Natural killer cell treated with Interleukin-12 subunit alpha and Interleukin-12 subunit beta and Interleukin-15 and Interleukin-18, amount 100 ng/mL, for 72 hours (primary cell): Measurements from ENCODE around the gene DYNLT3. TPM values are rescaled to one million over a fixed set of nuclear protein-coding genes. Genes with fewer than 3 reads are reported as not detected.
A peak's percentile ranks its signal among the peaks of the same experiment; 100 is the strongest.

Experiments used
- ATAC-seq, 2 donors: fragments of 150-1000 bp; cut with Tn5 transposase in 1 of 2; sonication (Bioruptor Pico), chemical (Tn5 transposase) in 1 of 2; 2 replicates each; pipeline ENCODE4 v1.10.0; 2021
- DNase-seq: peaks from one replicate; pipeline ENCODE4 v3.0.0; 2022; ENCODE audit warnings: low spot score
- H3K27ac Mint-ChIP-seq, 2 donors: 1 replicate in 1 of 2; 2 replicates in 1 of 2; pipeline ENCODE4 v1.8.0; 2022; ENCODE audit warnings: mixed read lengths in 2 of 2, mild to moderate bottlenecking in 1 of 2, moderate library complexity in 1 of 2
- H3K27me3 Mint-ChIP-seq, 2 donors: 1 replicate in 1 of 2; 2 replicates in 1 of 2; pipeline ENCODE4 v1.8.0; 2022; ENCODE audit warnings: mixed read lengths in 2 of 2
- H3K36me3 Mint-ChIP-seq: one replicate; pipeline ENCODE4 v1.8.0; 2022; ENCODE audit warnings: mixed read lengths
- H3K4me1 Mint-ChIP-seq, 2 donors: 1 replicate in 1 of 2; 2 replicates in 1 of 2; pipeline ENCODE4 v1.8.0; 2022; ENCODE audit warnings: low read depth in 2 of 2, mixed read lengths in 2 of 2, mild to moderate bottlenecking in 1 of 2
- H3K4me3 Mint-ChIP-seq: one replicate; pipeline ENCODE4 v1.8.0; 2022; ENCODE audit warnings: mixed read lengths
- H3K9me3 Mint-ChIP-seq: 2 replicates; pipeline ENCODE4 v1.8.0; 2022; ENCODE audit warnings: mixed read lengths
- total RNA-seq, 2 donors: library from RNA; stranded (reverse); gene quantifications; one replicate each; pipeline ENCODE4 v1.2.3, GENCODE V29; 2022

DYNLT3 gene
- total RNA-seq, 2 donors from 2014 or later = 8.9 to 21.4 TPM

DNA sequence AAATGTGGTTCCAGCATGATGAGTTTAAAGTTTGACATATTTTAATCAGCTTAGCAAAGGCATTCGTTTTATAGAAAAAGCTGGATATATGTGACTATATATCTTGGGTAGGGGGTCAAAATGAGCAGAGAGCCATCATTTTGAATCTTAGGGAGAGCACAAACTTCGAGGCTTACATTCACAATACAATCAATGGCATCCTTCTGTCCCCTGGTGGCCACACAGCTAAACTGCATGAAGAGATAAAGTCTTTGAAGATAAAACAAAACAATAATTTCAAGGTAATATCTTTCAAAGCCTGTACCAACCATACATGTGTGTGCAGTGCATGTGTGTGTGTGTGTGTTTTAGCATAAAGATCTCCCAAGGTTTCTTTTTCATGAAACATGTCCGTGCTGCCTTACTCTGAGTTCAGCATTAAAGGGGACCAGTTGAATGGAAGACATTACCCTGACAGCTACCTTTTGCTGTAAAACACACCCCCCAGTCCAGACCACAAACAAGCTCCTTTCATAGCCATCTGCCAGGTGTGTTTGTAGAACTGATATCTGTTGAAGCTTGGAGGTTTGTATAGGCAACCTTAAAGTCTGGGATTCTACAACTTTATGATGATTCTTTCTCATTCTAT is 22.0 kb downstream of the DYNLT3 start:
- Mint-ChIP-seq H3K4me1 (peaks cover 22% of the 10 kb centered on the region in 2 donors), H3K27ac (peak overlapping the region in 1 of 2 donors; percentile 10), H3K9me3 (no peaks in the 10 kb centered on the region), H3K27me3 (peaks cover 0 to 12% of the 10 kb centered on the region in 2 donors), H3K4me3 (no peak overlapping the region), H3K36me3 (no peaks in the 10 kb centered on the region)
- no peak for DNase-seq
- no peak for ATAC-seq

DNA sequence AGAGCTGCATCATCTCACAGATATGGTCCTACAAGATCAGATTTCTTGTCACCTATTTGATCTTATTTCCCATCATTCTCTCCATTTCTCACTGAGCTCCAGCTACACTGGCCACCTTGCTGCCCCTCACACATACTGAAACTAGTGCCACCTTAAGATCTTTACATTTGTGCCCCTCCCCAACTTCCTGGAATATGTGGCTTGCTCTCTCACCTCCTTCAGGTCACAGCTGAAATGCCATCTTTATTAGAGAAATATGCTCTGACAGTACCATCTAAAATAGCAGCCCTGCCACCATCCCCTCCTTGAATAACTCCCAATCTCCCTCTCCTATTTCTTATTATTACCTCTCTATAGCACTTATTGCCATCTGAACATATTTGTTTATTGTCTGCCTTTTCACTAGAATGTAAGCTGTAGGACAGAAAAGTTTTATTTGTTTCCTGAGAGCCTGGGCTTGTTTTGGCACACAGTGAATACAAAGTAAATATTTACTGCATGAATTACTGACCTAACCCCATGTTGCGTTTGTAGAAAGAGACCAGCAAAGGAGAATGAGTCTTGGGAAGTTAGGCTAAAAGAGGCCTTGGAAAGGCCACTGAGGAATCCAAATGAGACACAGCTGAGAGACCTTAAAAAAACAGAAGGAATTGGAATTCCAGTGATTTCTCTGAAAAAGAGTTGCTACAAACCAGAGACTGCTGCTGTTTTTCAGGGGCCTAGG is 22.7 kb downstream of the DYNLT3 start:
- Mint-ChIP-seq H3K4me1 (peaks cover 21 to 22% of the 10 kb centered on the region in 2 donors), H3K4me3 (peak overlapping the region; percentile 31), H3K27ac (peak overlapping the region in 1 of 2 donors; percentile 10), H3K36me3 (no peaks in the 10 kb centered on the region), H3K27me3 (peaks cover 0 to 10% of the 10 kb centered on the region in 2 donors), H3K9me3 (no peaks in the 10 kb centered on the region)
- ATAC-seq = no peak
- no peak for DNase-seq

DNA sequence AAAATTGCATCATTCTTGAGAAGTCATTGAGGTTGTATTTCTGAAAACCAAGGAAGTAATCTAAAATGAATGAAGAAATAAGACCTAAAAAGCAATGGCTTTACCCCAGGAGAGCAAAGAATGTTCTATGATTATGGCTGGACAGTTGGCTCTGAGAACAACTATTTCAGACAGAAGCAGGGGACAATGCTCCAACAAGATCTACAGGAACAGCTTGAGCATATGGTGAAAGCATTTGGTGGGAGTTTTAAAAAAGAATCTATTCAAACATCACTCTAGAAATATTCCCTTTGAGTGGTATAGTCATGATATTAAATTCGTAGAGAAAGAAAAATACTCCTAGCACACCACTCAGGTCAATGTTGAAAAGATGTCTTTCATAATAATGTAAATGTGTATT is 26.7 kb downstream of the DYNLT3 start:
- no peaks in the 10 kb centered on the region for H3K36me3 Mint-ChIP-seq
- H3K27me3 Mint-ChIP-seq = peaks cover 0 to 26% of the 10 kb centered on the region in 2 donors
- H3K27ac Mint-ChIP-seq = no peak overlapping the region
- H3K9me3 Mint-ChIP-seq = no peaks in the 10 kb centered on the region
- DNase-seq = no peak
- peaks cover 18 to 22% of the 10 kb centered on the region in 2 donors for H3K4me1 Mint-ChIP-seq
- ATAC-seq = no peak
- H3K4me3 Mint-ChIP-seq = no peak overlapping the region

DNA sequence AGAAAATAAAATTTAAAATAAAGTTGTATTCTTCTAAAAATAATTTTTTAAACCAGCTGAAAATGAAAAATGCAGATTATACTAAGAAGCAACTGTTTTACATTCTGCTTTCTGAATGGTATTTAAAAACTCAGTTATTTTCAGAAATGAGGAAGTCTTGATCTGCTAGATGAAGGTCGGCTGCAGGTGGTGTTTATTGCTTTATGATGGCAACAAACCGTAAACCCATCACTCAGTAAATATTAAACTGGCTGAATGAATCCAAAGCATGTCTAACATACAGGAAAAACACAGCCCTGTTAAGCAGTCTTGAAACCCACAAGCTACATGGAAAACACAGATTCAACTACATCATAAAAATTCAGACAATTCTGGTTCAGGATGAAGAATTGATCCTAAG is 29.3 kb downstream of the DYNLT3 start:
- Mint-ChIP-seq H3K27ac (no peak overlapping the region), H3K27me3 (peaks cover 0 to 19% of the 10 kb centered on the region in 2 donors), H3K36me3 (no peaks in the 10 kb centered on the region), H3K4me3 (no peak overlapping the region), H3K9me3 (no peaks in the 10 kb centered on the region), H3K4me1 (peaks cover 5 to 7% of the 10 kb centered on the region in 2 donors)
- ATAC-seq (no peak), DNase-seq (no peak)

DNA sequence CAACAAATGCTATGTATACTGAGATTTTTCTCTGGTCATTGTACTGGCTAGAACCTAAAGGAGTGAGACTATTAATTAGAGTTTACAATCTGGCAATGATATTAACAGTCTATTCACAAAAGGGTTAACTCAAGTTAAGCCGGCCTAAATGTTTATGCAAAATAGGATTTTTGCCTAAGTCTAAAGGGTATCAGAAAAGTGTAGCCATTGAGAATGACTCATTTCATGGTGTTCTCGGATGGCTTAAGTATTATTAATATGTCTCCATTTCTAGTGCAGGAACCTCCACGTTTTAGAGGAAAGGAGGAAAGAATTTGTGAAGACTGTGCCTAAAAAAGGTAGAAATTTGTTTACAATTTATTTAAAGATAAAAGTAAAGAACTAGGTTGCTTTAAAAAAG is 29.8 kb downstream of the DYNLT3 start:
- no peak overlapping the region for H3K27ac Mint-ChIP-seq
- H3K4me1 Mint-ChIP-seq = peaks cover under 1 to 7% of the 10 kb centered on the region in 2 donors
- no peaks in the 10 kb centered on the region for H3K9me3 Mint-ChIP-seq
- ATAC-seq = no peak
- no peak for DNase-seq
- no peak overlapping the region for H3K4me3 Mint-ChIP-seq
- H3K36me3 Mint-ChIP-seq = no peaks in the 10 kb centered on the region
- H3K27me3 Mint-ChIP-seq = peaks cover 0 to 17% of the 10 kb centered on the region in 2 donors

DNA sequence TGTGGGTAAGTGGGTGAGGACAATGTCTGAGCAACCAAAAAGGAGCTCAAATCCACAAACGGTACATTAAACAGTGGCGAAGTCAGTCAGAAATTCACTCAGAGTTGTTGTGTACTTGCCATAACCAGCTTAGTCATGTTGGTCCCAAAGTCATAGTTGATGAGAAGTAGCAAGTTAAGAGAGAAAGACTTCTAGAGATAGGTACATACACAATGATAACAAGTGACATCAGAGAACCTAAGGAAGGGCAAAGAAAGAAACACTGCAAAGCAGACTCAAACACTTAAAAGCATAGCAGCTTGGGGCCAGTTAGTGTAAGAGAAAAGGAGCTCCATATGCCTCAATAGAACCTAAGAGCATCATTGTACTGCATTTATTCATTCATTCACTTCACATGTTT is 30.2 kb downstream of the DYNLT3 start:
- DNase-seq (no peak), ATAC-seq (no peak)
- no peak overlapping the region for H3K27ac Mint-ChIP-seq
- H3K9me3 Mint-ChIP-seq = no peaks in the 10 kb centered on the region
- H3K4me1 Mint-ChIP-seq = peaks cover 2 to 7% of the 10 kb centered on the region in 2 donors
- H3K36me3 Mint-ChIP-seq = no peaks in the 10 kb centered on the region
- H3K4me3 Mint-ChIP-seq = no peak overlapping the region
- H3K27me3 Mint-ChIP-seq = peaks cover 0 to 16% of the 10 kb centered on the region in 2 donors

DNA sequence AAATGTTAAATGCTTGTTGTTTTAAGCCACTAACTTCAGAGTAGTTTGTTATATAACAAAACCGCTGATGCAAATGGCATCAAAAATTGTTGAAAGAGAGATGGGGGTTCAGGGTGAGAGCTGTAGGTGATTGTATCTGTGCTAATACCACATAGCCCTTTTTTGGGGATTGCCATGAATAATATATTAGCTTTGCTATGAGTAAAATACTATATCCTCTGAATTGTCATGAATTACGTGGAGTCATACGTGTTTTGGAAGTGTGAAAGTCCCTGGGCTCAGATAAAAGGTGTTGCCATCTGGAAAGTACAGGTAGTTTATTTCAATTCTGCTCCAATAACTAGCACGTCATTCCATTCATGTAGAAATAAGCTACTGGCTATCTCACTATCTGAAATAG is 30.6 kb downstream of the DYNLT3 start:
- no peak for ATAC-seq
- Mint-ChIP-seq H3K27ac (no peak overlapping the region), H3K27me3 (peaks cover 0 to 16% of the 10 kb centered on the region in 2 donors), H3K9me3 (no peaks in the 10 kb centered on the region), H3K36me3 (no peaks in the 10 kb centered on the region), H3K4me3 (no peak overlapping the region), H3K4me1 (peaks cover 6 to 7% of the 10 kb centered on the region in 2 donors)
- DNase-seq = no peak

DNA sequence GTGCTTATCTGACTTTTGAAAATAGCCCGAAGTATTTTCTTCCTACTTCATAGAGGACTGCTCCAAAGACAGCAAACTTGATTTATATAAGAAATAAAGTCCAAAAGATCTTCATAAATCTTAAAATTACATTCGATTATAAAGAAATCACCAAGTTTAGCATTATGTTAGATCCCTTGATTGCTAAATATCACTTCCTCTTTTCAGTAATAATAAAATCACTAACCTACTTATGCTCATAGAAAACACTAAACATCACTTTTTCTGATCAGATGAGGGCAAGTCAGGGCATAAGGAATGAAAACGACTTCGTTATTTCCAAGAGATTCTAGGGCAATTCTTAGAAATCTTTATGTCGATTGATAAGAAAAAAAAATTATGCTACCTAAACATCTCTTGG is 32.0 kb downstream of the DYNLT3 start:
- DNase-seq (no peak), ATAC-seq (no peak)
- H3K4me3 Mint-ChIP-seq = no peak overlapping the region
- H3K4me1 Mint-ChIP-seq = peaks cover 2 to 7% of the 10 kb centered on the region in 2 donors
- H3K27ac Mint-ChIP-seq = no peak overlapping the region
- H3K27me3 Mint-ChIP-seq = peaks cover 0 to 23% of the 10 kb centered on the region in 2 donors
- H3K36me3 Mint-ChIP-seq = no peaks in the 10 kb centered on the region
- no peaks in the 10 kb centered on the region for H3K9me3 Mint-ChIP-seq

DNA sequence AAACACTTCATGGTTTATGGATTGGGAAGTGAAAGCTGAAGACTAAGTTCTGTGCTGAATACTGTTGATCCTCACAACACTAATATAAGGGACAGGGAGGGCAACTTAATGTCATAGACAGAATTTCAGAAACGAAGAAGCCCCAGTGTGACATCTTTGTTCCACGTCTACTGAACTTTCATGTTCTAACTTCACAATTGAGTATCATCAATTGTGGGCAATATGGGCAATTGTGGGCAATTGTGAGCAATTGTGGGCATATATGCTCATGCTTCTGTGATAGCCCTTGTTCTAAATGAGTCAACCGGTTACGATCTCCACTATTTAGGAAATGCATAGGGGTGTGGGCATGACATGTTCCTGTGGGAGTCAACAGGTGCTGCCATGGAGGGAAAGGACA is 33.8 kb downstream of the DYNLT3 start:
- no peak overlapping the region for H3K27ac Mint-ChIP-seq
- no peak overlapping the region for H3K4me3 Mint-ChIP-seq
- no peaks in the 10 kb centered on the region for H3K9me3 Mint-ChIP-seq
- no peak for DNase-seq
- no peaks in the 10 kb centered on the region for H3K36me3 Mint-ChIP-seq
- H3K27me3 Mint-ChIP-seq = peaks cover 0 to 24% of the 10 kb centered on the region in 2 donors
- H3K4me1 Mint-ChIP-seq = peaks cover 0 to 7% of the 10 kb centered on the region in 2 donors
- ATAC-seq = no peak

DNA sequence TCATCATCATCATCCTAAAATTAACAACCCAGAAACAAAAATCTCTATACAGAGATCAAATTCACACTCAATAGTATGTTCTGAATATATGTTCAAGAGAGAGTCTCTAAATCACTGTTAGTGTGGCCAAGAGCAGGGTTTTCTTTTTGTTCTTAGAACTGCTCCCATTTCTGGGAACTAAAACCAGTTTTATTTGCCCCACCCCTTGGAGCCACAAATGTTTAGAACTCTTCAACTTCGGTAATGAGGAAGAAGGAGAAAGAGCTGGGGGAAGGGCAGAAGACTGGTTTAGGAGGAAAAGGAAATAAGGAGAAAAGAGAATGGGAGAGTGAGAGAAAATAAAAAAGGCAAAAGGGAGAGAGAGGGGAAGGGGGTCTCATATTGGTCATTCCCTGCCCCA is 35.3 kb downstream of the DYNLT3 start:
- DNase-seq (no peak), ATAC-seq (no peak)
- H3K9me3 Mint-ChIP-seq = no peaks in the 10 kb centered on the region
- H3K4me1 Mint-ChIP-seq = peaks cover 0 to 7% of the 10 kb centered on the region in 2 donors
- H3K4me3 Mint-ChIP-seq = no peak overlapping the region
- peak overlapping the region in 1 of 2 donors; percentile 33 for H3K27ac Mint-ChIP-seq
- peaks cover 0 to 21% of the 10 kb centered on the region in 2 donors for H3K27me3 Mint-ChIP-seq
- H3K36me3 Mint-ChIP-seq = no peaks in the 10 kb centered on the region

DNA sequence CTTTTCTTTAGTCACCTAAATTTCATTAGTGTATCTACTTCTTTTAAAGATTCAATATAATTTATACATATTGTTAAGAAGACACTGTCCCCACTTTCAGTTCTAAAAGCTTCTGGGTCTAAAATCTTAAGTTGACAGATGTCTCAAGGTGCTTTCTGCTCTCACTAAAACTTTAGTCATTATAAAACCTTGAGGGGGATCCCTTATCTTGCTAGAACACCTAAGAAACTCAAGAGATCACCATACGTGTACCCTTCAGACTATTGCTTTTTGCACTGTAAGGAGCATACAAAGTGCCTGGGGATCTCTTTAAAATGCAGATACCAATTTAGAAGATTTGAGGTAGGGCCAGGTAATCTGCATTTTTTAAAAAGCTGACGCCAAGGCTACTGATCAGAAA is 37.4 kb downstream of the DYNLT3 start:
- no peak for ATAC-seq
- peaks cover 0 to 13% of the 10 kb centered on the region in 2 donors for H3K27me3 Mint-ChIP-seq
- no peak overlapping the region for H3K4me3 Mint-ChIP-seq
- H3K27ac Mint-ChIP-seq = no peak overlapping the region
- DNase-seq = no peak
- no peaks in the 10 kb centered on the region for H3K36me3 Mint-ChIP-seq
- H3K9me3 Mint-ChIP-seq = no peaks in the 10 kb centered on the region
- peaks cover 0 to 7% of the 10 kb centered on the region in 2 donors for H3K4me1 Mint-ChIP-seq

DNA sequence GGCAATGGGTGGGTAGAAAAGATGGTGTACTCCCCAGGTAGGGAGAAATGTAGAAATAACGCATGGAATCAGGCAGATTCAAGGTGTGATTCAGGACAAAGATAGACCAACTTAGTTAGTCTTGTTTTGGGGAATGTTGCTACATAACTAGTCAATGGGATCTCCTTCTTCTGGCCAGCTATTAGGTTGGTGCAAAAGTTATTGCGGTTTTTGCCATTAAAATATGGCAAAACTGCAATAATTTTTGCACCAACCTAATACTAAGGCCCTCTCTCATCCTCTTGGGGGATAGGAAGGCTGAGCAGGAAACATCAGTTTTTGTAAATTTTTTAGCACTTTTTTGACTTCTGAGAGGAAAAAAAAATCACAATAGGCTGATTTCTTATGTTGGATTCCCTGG is 44.3 kb downstream of the DYNLT3 start:
- Mint-ChIP-seq H3K4me1 (peaks cover 0 to 2% of the 10 kb centered on the region in 2 donors), H3K36me3 (no peaks in the 10 kb centered on the region), H3K9me3 (no peaks in the 10 kb centered on the region)

DNA sequence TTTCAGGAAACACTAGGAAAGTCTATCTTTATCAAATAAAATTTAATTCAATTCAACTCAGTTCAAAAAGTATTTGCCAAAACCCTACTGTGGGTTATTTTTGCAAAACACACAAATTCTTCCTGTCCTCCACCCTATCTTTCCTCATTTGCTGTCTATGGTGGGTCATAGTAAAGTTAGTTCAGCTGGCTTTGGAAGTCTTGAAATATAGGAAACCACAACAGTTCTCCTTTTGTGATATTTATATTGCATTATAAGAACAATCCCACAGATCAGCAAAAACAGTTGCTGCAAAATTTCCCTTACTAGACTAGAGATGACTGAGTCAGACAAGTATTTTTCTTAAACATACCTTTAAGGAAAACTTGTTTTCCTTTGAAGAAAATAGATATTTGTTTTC is 45.3 kb downstream of the DYNLT3 start:
- Mint-ChIP-seq H3K9me3 (no peaks in the 10 kb centered on the region), H3K27ac (no peak overlapping the region), H3K27me3 (peaks cover 0 to 12% of the 10 kb centered on the region in 2 donors), H3K36me3 (no peaks in the 10 kb centered on the region), H3K4me1 (peaks cover 0 to 2% of the 10 kb centered on the region in 2 donors), H3K4me3 (no peak overlapping the region)
- ATAC-seq (no peak), DNase-seq (no peak)

More for the DNA sequence above, 44.3 kb downstream of the DYNLT3 start:
- H3K27me3 Mint-ChIP-seq = peaks cover 0 to 14% of the 10 kb centered on the region in 2 donors
- H3K4me3 Mint-ChIP-seq = no peak overlapping the region
- no peak for ATAC-seq
- no peak overlapping the region for H3K27ac Mint-ChIP-seq
- no peak for DNase-seq

DNA sequence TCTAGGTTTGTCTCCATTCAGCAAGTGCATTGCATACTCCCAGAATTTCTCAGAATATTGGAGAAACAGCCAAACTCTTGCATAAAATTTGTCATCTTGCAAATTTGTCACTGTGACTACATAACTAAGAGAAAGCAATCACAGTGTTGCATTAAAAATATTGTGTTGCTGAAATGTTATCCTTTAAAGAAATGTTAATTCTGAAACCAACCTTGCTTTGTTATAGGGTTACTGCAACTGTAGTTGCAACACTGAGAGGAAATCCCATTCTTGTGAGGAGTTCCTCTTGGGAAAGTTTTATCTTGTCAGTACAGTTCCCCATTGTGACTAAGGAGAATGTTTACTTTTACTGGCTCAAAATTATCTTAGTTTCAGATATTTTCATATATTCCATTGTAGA is 46.7 kb downstream of the DYNLT3 start:
- Mint-ChIP-seq H3K27me3 (peaks cover 0 to 16% of the 10 kb centered on the region in 2 donors), H3K4me1 (peaks cover 5 to 6% of the 10 kb centered on the region in 2 donors), H3K4me3 (no peak overlapping the region), H3K36me3 (no peaks in the 10 kb centered on the region), H3K9me3 (no peaks in the 10 kb centered on the region), H3K27ac (no peak overlapping the region)
- ATAC-seq (no peak), DNase-seq (no peak)
